T47D (cell line): ENCODE measurements around the gene TCN2.
A peak's percentile ranks its signal among the peaks of the same experiment; 100 is the strongest.

Experiments used
- DNase-seq, 2 experiments: peaks; one replicate each; pipeline versions ENCODE4 v3.0.0 to v3.0.0-alpha.2; 2011 to 2012; ENCODE audit warnings: low read depth in 1 of 2, low spot score in 1 of 2
- JUND ChIP-seq: IDR thresholded peaks from 2 replicates; pipeline ENCODE4 v1.6.1; 2012; ENCODE audit warnings: low read depth
- in situ Hi-C: cut with HindIII; loops from 2 replicates; pipeline ENCODE4 v1.10.0; 2016; ENCODE audit warnings: low sequenced_read_pairs, low pct_unique_long_range_greater_than_20kb

TCN2 gene

DNA sequence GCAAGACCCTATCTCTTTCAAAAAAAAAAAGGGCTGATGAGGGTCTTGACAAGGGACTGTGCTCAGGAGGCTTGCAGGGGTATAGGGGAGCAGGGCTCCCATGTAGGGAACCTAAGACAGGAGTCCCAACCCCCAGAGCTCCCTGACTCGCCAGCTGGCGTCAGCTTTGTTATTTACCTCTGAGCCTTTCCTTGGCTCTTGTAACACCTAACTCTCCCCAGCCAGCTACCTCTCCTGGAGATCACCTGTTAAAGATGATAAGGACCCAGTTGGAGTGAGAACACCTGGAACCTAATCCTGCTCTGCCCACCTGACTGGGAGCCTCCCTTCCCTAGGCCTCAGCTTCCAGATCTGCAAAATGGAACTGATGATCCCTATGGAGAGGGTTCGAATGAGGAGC lies 41.9 kb downstream of the TCN2 start:
- in situ Hi-C loops, result no loop called here
- no peak for DNase-seq
- TF ChIP-seq JUND, result no peak

DNA sequence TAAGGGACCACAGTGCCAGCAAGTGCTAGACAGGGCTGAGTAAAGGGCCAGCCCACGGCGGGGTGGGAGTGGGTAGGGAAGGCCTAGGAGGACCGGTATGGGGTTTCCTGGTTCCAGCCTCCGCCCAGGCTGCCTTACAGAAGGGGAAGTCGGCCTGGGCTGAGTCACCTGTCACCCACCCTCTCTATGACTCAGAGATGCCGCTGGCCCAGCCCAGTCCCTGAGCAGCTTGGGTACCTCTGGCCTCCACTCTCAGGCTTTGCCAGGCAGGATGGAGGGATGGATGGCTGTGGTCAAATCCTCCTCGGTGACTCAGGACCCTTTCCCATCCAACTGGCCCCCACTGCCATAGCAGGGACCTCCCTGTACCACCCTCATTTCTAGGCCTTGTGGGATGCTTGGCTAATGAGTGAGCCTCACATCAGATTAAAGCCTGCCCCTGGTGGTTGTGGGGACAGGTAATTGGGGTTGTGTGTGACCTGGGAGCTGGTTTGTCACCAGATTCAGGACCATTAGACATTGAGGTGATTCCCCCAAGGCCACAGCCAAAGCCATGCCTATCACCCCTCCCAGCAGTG lies 42.5 kb downstream of the TCN2 start:
- TF ChIP-seq JUND, result no peak
- in situ Hi-C loops, result no loop called here
- DNase-seq, result no peak

DNA sequence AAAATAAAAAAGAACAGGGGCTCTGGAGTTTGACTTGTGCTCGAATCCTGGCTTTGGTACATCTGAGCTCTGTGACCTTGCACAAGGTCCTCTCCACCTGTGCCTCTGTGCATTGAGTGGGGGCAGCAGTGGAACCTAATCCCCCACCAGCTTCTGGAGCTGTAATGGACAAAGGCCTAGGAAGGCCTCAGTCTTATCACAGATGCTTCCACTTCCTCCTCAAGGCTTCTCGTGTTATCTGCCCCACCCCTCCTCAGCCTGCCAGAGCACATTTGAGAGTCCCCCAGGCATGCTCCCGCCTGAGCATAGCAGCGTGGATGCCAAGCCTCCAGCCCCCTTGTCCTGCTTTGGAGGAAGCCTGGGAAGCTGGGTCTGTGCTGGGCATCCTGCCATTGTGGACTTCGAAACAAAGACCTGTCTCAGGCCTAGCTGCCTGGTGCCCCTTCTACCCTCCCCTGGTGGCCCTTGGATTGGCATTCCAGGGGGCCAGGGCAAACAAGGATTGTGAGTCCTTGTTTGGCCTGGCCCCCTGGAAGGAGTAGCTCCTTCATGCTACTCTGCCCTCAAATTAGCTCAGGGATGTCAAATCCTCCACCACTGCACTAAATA lies 43.6 kb downstream of the TCN2 start:
- TF ChIP-seq JUND, result no peak
- in situ Hi-C loops, result no loop called here
- no peak for DNase-seq

DNA sequence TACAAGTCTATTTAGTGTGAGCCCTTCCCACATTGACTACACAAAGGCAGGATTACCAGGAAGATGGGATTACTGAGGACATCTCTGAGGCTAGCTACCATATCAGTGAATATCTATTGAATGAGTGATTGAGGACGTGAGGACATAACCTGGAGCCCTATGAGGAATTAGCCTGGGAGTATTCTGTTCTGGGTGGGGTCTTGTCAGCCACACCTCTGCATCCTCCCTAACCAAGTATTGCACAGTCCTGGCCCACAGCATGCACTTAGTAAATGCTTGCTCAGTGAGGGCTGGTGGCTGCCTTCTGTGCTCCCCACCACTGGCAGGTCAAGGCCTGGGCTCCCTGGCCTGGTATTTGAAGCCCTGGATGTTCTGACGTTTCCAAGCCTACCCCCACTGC lies 45.9 kb downstream of the TCN2 start:
- TF ChIP-seq JUND, result no peak
- no peak for DNase-seq
- in situ Hi-C loops, result no loop called here

- in situ Hi-C loops, result no loop called here
- no peak for DNase-seq
- no peak for TF ChIP-seq JUND
Measured at GRCh38 chr22:30654361-30654760, 47.4 kb downstream of the TCN2 start.

DNA sequence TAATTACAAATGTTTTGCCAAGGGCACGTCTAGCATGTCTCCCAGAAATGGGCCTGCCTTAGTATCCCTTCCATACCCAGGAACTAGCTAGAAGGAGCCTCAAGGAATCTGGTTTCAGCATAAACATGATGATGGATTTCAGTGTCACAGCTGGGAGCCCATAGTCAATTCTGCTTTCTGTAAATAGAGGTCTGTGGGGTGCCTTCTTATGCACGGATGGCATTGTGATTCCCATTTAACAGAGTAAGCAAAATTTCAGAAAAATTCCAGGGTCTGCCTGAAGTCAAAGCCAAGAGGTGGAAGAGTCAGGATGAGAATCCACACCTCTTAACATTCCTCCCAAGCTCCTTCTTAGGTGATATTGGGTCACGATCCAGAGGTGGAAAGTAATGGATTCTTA lies 48.6 kb downstream of the TCN2 start:
- in situ Hi-C loops, result no loop called here
- no peak for TF ChIP-seq JUND
- DNase-seq, result no peak

DNA sequence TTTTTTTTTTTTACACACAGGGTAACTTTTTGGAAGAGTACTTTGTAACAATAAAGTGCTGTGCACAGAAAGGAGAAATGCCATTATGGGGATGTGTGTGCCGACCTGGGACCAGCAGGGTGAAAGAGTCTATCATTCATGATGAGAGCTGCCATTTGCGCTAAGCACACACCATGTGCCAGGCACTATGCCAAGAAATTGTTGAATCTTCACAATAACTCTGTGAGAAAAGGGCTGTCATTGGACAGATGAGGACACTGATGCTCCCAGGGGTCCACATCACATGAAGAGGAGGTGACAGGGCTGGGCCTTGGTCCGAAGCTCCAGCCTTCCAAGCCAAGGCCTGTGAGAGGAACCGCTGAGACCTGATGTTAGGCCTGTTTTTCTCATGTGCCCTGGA lies 55.1 kb downstream of the TCN2 start:
- TF ChIP-seq JUND, result no peak
- in situ Hi-C loops, result no loop called here
- DNase-seq, result no peak

DNA sequence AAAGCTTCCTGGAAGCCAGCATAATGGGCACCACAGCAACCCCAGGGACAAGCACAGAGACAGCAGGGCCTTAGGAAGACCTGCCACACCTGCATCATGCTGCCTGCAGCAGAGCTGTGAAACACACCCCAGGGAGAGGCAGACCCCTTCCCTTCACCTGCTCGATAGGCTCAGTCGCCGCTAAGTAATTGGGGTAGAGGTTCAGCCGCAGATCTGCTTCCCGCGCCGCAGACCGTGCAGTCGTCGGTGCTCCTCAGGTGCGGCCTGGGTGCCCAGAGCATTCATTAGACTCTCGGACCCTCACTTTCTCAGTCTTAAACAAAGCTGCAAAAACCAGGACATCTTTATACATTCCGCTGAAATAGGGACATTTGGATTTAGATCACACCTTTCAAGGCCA lies 57.8 kb downstream of the TCN2 start:
- in situ Hi-C loops, result no loop called here
- no peak for DNase-seq

DNA sequence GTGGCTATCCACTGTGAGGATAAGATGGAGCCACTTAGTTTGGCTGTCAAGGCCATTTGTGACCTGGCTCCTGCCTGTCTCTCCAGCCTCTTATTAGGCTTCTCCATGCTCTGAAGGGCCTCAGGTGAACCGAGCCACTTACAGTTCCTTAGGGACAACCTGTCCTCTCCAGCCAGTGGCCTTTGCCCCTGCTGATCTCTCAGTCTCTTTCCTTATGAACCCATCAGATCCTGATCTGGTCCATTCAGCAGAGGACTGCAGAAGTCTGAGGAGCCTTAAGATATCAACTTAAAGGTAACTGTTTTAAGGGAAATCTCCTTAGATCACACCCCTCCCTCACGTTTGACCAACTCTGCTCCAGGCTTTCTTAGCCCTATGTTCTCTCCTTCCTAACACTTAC lies 58.3 kb downstream of the TCN2 start:
- in situ Hi-C loops, result no loop called here

More for the DNA sequence above, 57.8 kb downstream of the TCN2 start:
- no peak for TF ChIP-seq JUND

GRCh38 chr22:30665786-30666185 lies 58.8 kb downstream of the TCN2 start:
- no peak for TF ChIP-seq JUND
- in situ Hi-C loops, result no loop called here
- DNase-seq, result no peak

More for the DNA sequence above, 58.3 kb downstream of the TCN2 start:
- no peak for DNase-seq
- TF ChIP-seq JUND, result no peak

DNA sequence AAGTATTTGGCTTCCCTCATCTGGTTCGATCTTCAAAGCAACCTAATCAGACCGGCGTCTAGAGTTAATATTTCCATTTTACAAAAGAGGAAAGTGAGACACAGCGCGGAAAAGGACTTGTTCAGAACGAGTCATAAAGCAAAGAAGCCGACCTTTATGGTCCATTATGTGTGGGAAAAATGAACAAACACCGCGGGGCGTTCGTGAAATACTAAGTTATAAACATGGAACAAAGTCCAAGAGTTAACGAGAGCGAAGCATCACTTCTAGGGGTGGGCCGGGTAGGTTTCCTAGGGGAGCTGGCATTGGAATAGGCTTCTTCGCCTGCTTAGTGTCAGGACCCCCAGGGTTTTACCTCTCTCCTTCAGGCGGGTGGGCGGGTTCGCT lies 60.1 kb downstream of the TCN2 start:
- in situ Hi-C loops, result no loop called here
- no peak for TF ChIP-seq JUND
- DNase-seq, result no peak

DNA sequence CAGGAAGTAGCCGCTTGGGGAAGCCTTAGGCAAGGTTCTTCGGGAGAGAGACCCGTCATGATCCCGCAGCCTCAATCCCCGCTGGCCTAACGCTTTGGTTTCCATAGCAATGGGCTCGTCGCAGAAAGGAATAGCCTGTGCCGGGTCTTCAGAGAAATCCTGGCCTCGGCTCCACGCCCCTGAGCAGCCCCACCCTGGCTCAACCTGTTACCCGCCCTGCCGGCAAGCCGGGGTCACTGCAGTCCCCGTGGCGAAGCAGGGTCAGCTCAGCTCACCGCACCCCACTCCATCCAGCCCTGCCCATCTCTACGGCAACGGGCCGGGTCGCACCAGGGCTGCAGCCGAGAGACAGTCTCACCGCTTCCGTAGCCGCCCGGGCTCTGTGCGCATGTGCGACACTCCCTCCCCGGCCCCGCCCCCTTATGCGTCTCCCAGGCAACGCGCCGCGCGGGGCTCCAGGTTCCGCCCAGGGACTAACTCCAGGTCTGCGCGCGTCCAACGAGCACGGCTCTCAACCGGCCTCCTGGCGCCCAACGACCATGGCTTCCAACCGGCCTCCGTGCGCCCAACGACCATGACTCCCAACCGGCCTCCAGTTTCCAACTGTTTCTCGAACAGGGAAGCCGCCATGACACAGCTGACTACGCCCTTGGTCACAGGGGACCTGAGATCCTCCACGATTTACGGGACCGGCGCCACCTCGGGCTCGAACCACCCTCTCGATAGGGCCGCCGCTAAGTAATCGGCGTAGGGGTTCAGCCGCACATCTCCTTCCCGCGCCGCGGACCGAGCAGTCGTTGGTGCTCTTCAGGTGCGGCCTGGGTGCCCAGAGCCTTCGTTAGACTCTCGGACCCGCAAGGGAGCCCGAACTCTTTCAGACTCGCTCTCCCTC lies 60.8 kb downstream of the TCN2 start, which contains the start of gene DUSP18:
Gene DUSP18 (minus strand): TSS at position 382 of the 892 bp plus-strand sequence. CDS start 3,872 bp downstream, outside the sequence.
- in situ Hi-C loops, result no loop called here
- DNase-seq, result peak; percentile 90

DNA sequence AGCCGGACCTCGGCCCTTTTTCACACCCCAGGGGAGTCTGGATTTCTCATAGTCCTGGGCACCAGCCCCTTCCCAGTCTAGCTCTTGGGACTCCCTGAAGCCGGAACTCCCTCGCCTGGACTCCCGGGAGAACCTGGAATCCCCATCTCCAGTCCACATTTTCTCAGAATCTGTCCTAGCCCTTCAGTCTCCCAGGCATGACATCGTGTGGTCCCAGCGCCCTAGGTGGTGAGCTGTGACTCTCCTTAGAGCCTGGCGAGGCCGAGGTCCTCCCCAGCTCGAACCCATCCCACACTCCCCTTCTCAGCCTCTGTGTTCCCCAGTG lies 61.4 kb downstream of the TCN2 start:
- no peak for DNase-seq
- TF ChIP-seq JUND, result no peak
- in situ Hi-C loops, result no loop called here

More for the DNA sequence above, 60.8 kb downstream of the TCN2 start, which contains the start of gene DUSP18:
- TF ChIP-seq JUND, result no peak
